ENCODE measurements around the gene WLS.

DNA sequence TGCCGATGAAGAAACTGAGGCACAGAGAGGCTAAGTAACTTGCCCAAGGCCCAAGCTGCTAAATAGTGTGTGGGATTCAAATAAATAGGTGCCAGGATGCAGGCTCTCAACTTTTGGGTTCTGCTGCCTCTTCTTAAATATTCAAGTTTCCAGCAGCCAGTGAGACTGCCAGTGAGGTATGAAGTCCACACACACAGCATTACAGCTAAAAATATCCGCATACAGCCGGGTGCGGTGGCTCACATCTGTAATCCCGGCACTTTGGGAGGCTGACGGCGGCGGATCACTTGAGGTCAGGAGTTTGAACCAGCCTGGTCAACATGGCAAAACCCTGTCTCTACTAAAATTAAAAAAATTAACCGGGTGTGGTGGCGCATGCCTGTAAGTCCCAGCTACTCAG, 103.5 kb downstream of the WLS start:
- TF ChIP-seq EP300 (IDR thresholded peaks at IDR 0.05) (no peak), CTCF (IDR thresholded peaks at IDR 0.05) (no peak), POLR2A (IDR thresholded peaks at IDR 0.05) (no peak), POLR2AphosphoS5 (IDR thresholded peaks at IDR 0.05) (no peak)
